ENCODE results near the gene ATAD3B.
"Not testable (repeated sequence)": the region's sequence is repeated elsewhere in the genome, so short reads cannot be mapped to it uniquely, and the experiment has no call there.

Gene ATAD3B

DNA sequence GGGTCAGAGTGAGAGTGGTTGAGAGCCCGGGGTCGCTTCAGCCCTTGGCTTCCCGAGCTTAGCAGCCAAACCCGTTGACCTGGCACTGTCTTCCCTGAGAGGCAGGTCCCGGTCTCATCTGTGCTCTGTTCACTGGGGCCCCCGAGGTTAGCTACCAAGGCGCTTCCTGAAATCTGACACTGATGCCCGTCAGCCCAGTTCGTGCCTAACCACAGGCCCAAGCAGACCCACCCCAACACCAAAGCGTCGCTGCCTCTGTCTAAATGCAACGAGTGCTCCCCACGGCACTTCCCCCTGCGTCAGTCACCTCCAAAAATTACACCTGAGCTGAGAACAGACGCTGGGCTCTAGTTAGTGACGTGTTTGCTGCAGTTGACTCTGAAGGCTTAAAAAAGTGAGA lies 42.8 kb downstream of the ATAD3B start:
- DNase-seq: not testable (repeated sequence)

DNA sequence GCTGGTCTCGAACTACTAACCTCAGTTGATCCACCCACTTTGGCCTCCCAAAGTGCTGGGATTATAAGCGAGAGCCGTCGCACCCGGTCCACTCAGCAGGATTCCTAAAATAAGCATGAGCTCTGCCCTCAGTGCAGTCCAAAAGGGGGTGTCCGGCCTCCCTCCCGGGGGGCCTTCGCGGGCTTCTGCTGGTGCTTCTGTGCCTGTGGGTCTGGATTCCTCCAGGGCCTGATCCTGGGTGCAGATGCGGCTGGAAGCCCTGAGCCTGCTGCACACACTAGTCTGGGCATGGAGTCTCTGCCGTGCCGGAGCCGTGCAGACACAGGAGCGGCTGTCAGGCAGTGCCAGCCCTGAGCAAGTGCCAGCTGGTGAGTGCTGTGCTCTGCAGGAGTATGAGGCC lies 45.4 kb downstream of the ATAD3B start:
- DNase-seq: not testable (repeated sequence)

GRCh38 chr1:1517973-1518620 lies 46.5 kb downstream of the ATAD3B start:
- no peak for DNase-seq

- DNase-seq: not testable (repeated sequence)
These were observed 47.0 kb downstream of the ATAD3B start for GRCh38 chr1:1518621-1519007.

- not testable (repeated sequence) for DNase-seq
These were observed 48.4 kb downstream of the ATAD3B start for GRCh38 chr1:1519805-1520505.

- DNase-seq: no peak
These were observed 49.8 kb downstream of the ATAD3B start for GRCh38 chr1:1521331-1521730.

DNA sequence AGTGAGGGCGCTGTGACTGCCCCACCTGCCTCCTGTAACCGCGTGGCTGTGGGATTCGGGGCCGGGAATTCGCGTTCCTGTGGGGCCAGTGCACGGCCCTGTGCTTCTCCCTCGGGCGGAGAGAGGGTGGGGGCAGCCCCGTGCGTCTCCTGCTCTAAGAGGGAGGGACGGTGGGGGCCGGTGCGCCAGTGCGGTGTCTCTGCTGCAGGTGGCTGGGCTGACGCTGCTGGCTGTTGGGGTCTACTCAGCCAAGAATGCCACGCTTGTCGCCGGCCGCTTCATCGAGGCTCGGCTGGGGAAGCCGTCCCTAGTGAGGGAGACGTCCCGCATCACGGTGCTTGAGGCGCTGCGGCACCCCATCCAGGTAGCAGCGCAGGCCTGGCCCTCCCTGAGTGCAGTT lies 51.0 kb downstream of the ATAD3B start:
- DNase-seq: not testable (repeated sequence)

DNA sequence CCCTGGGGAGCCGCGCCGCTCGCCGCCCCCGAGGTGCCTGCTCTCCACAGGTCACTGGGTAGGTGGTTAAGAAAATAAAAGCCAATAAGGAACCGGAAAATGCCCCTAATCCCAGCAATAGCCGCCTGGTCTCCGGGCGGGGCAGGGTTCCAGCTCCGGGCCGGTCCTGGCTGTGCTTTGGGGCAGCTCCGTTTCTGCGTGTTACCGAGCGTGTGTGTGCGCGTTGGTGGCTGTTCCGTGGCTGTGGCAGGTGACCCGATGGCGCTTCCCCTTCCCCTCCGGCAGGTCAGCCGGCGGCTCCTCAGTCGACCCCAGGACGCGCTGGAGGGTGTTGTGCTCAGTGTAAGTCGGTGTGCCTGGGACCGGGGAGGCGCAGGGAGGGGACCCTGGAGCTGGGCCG lies 51.7 kb downstream of the ATAD3B start:
- not testable (repeated sequence) for DNase-seq

DNA sequence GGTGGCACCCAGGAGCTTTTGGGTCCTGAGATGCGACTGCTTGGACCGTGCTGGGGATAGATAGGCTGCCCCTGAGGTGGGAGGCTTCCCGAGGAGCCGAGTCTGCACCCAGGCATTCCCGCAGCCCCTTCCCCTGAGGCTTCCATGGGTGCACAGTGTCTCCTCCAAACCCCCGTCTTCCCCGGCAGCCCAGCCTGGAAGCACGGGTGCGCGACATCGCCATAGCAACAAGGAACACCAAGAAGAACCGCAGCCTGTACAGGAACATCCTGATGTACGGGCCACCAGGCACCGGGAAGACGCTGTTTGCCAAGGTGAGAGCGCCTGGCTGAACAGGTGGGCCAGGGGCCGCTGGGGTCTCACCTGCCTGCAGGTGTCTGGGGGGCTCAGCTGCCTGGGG lies 52.1 kb downstream of the ATAD3B start:
- not testable (repeated sequence) for DNase-seq

DNA sequence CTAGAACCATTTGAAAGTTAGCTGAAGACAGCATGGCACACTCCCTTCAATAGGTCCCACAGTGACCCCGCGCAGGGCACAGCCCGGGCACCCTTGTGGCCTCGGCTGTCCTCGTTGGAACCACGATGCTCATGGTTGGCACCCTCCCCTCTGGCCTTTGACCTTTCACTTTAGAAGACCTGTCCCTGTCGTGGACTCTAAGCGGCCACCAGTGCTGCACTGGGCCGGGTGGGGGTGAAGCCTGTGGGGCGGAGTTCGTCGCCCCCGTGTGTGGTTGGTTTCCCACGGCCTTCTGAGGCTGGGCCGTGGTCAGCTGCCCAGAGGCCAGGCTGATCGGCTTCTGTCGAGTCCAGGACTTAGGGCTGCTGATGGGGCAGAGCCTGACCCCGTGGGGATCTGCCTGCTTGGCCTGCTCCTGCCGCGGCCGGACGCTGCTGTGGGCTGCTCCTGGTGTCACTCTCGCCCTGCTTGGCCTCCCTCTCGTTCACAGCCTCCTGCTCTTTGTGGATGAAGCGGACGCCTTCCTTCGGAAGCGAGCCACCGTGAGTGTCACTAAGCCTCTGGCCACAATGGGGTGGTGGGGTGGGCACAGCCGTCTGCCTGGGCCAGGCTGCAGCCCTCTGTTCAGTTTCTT lies 53.3 kb downstream of the ATAD3B start:
- not testable (repeated sequence) for DNase-seq

DNA sequence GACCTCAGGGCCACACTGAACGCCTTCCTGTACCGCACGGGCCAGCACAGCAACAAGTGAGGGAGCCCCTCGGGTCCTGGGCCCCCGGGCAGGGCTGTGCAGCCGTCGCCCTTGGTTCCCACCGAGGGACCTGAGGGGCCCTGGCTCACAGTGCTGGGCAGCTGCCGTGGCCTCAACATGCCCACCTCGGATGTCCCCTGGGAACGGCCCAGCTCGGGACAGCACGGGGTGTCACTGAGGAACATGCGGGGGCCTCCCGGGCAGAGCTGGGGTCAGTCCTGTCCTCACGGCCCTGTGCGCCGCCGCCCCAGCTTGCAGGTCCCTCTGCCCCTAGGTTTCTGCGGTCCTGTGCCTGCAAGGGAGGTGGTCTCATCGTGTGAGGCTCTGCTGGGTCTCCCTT lies 54.9 kb downstream of the ATAD3B start:
- not testable (repeated sequence) for DNase-seq

DNA sequence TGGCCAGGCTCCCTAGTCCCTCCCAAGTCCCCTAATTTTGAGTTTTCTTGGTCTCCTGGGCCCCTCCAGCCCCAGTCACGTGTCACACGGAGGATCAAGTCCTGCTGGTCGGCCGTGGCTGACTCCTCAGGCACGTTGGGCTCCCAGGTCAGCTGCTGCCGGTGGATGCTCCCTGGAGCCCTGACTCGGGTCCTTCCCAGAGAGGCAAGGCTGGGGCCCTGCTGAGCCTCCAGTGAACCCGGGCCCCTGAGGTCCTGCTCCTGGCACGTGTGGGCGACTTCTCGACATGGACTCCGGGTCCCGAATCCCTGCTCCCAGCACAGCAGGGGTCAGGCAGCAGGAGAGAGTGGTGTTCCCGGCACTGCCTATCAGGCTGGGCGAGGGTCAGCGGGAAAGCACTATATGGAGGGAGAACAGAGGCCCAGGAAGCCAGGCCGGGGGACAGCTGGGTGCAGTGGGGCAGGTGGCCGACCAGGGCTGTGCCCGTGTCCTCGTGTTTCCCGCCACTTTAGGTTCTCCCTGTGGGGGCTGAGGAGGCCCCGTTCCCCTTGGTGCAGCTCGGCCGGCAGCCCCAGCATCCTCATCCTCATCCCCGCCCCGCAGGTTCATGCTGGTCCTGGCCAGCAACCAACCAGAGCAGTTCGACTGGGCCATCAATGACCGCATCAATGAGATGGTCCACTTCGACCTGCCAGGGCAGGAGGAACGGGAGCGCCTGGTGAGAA lies 55.7 kb downstream of the ATAD3B start:
- DNase-seq: no peak

- DNase-seq: no peak
These were observed 57.0 kb downstream of the ATAD3B start for GRCh38 chr1:1528301-1529267.

- no peak for DNase-seq
These were observed 57.8 kb downstream of the ATAD3B start for GRCh38 chr1:1529321-1529720.

- DNase-seq: no peak
These were observed 58.4 kb downstream of the ATAD3B start for GRCh38 chr1:1529936-1530335.

- no peak for DNase-seq
These were observed 60.4 kb downstream of the ATAD3B start for GRCh38 chr1:1531947-1532346.

DNA sequence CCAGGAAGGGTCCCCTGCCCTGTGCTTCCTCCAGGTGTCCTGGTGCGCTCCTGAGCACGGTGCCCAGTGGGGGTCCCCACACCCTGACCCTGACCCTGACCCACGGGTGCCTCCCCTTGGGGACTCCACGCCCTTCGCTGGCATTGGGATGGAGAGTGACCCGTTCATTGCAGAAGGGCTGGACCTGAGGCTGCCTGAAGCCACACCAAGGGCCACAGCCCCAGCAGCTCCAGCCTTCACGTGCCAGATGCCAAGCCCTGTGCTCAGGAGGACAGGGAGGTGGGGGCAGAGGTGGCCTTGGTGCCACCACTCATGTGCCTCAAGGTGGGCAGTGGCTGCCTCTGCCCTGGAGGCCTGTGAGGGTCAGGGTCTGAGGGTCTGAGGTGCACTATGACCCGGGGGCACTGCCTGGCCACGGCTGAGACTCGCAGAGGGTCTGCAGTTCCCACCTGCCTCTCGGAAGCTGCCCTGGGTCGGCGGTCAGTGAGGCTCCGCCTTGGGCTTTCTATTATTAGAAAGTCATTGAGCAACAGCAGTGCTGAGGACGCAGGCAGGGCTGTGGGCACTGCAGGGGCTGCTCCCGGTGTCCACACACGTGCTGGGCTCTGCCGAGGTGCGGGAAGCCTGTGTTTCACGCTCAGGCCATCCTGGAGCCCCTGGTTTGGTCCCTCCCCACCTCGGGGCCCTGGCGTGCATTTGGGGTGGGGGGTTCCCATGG lies 61.8 kb downstream of the ATAD3B start:
- DNase-seq: not testable (repeated sequence)

- not testable (repeated sequence) for DNase-seq
These were observed 62.3 kb downstream of the ATAD3B start for GRCh38 chr1:1533894-1534291.

DNA sequence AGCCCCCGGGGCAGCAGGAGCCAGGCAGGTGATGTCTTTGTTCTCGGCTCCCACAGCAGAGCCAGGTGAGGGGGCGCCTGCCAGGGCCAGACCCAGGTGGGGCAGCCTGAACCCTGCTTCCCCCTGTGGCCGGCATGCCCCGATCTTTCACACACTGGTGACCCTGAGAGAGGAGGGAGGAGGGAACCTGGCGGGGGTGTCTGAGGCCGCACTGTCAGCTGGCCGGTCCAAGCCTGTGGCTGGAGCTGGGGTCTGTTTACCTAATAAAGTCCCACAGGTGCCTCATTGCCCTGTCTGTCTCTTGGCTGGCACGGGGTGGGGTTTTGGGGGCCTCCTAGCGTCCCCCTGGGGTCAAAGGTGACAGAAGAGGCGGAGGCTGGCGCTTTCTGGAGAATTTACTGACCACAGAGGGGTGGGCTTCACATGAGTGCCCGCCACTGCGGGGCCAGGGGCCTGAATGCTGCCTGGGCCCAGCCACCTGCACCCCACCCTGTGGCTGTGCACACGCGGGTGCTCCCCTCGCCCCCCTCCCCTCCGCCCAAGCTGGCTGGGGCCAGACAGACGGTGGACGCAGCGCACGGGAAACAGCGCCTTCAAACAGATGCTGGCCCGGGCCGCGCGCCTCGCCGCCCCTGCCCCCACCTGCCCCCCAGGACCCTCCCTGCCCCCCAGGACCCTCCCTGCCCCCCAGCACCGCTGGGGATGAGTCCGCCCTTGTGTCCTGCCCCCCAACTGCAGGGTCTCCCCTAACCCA lies 63.0 kb downstream of the ATAD3B start:
- DNase-seq: no peak

DNA sequence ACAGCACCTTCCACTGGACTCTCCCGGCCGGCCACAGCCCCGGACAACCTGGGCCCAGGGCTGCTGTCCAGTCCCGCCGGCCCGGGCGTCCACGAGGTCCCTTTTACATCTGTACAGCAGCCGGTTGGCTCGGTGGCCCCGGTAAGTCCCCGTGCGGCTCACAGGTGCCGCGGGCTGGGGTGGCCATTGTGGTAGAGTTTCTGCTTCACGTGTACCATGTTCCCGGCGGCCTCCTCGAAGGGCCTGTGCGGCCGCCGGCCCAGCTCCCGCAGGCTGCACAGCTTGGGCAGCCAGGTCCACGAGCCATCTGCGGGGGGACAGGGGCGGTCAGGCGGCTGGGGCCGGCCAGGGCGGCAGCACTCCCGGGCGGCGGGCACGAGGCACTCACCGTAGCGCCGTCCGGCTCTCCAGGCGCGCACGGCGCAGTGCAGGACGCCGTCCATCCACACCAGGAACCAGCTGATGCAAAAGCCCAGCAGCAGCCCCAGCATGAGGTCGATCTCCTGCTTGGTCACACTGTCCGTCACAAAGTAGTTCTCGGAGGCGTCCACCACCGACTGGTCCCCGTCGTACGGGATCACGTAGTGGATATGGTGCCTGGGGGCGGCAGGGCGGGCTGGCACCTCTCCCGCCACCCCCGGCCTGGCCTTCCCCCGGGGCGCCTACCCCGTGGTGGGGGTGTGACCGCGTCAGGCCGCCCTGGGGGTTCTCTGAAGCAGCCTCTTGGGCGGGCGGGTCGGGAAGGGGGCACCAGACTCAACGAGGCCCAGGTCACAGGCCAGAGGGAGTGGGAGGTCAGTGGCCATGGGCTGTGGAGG lies 63.8 kb downstream of the ATAD3B start:
- no peak for DNase-seq

All from activated effector memory CD4-positive, alpha-beta T cell treated with anti-CD3 and anti-CD28 coated beads, Interleukin-2, amount 50 U/mL, for 16 hours (primary cell).